Activated naive CD8-positive, alpha-beta T cell (primary cell): Measurements from ENCODE around the gene OXT.
A peak's percentile ranks its signal among the peaks of the same experiment; 100 is the strongest.
"Not testable (repeated sequence)": the region's sequence is repeated elsewhere in the genome, so short reads cannot be mapped to it uniquely, and the experiment has no call there.

Experiments
- H3K27ac Mint-ChIP-seq: one replicate; pipeline ENCODE4 v1.8.0; 2021; ENCODE audit warnings: mixed read lengths
- H3K27me3 Mint-ChIP-seq: one replicate; pipeline ENCODE4 v1.8.0; 2021; ENCODE audit warnings: mixed read lengths
- H3K36me3 Mint-ChIP-seq: one replicate; pipeline ENCODE4 v1.8.0; 2021; ENCODE audit warnings: mixed read lengths
- H3K4me1 Mint-ChIP-seq: one replicate; pipeline ENCODE4 v1.8.0; 2021; ENCODE audit warnings: low read depth, mixed read lengths
- H3K4me3 Mint-ChIP-seq: one replicate; pipeline ENCODE4 v1.8.0; 2021; ENCODE audit warnings: mild to moderate bottlenecking, mixed read lengths
- H3K9me3 Mint-ChIP-seq: one replicate; pipeline ENCODE4 v1.8.0; 2021; ENCODE audit warnings: low read depth, mixed read lengths

Gene OXT

GRCh38 chr20:3109350-3110302, 38.2 kb downstream of the OXT start:
- Mint-ChIP-seq H3K27me3 (no peaks in the 10 kb centered on the region), H3K4me3 (no peak overlapping the region), H3K27ac (no peak overlapping the region), H3K4me1 (peaks cover 2% of the 10 kb centered on the region), H3K36me3 (peaks cover 4% of the 10 kb centered on the region), H3K9me3 (no peaks in the 10 kb centered on the region)

DNA sequence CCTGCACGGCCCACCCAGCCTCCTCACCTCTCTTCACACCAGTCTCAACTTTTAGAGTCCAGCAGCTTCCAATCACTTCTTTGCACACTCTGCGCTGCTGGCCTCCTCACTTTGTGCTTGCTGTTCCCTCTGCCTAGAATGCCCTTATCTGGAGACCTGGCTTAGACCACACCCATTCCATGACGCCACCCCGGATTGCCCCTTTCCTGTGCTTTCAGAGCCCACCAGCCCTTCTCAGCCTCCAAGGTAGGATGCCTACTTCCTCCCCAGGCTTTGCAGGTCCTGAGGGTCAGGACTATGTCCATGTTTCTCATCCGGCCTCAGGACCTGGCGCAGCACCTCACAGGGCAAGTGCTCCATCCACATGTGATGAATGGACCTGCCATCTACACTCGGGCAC, 40.1 kb downstream of the OXT start:
- Mint-ChIP-seq H3K9me3 (no peaks in the 10 kb centered on the region), H3K4me3 (no peak overlapping the region), H3K27ac (no peak overlapping the region), H3K4me1 (peaks cover 12% of the 10 kb centered on the region), H3K36me3 (peaks cover 4% of the 10 kb centered on the region), H3K27me3 (no peaks in the 10 kb centered on the region)

- Mint-ChIP-seq H3K27me3 (no peaks in the 10 kb centered on the region), H3K4me3 (no peak overlapping the region), H3K27ac (no peak overlapping the region), H3K9me3 (no peaks in the 10 kb centered on the region), H3K4me1 (peaks cover 12% of the 10 kb centered on the region), H3K36me3 (peaks cover 4% of the 10 kb centered on the region)
These were observed 40.6 kb downstream of the OXT start for GRCh38 chr20:3111995-3112394.

DNA sequence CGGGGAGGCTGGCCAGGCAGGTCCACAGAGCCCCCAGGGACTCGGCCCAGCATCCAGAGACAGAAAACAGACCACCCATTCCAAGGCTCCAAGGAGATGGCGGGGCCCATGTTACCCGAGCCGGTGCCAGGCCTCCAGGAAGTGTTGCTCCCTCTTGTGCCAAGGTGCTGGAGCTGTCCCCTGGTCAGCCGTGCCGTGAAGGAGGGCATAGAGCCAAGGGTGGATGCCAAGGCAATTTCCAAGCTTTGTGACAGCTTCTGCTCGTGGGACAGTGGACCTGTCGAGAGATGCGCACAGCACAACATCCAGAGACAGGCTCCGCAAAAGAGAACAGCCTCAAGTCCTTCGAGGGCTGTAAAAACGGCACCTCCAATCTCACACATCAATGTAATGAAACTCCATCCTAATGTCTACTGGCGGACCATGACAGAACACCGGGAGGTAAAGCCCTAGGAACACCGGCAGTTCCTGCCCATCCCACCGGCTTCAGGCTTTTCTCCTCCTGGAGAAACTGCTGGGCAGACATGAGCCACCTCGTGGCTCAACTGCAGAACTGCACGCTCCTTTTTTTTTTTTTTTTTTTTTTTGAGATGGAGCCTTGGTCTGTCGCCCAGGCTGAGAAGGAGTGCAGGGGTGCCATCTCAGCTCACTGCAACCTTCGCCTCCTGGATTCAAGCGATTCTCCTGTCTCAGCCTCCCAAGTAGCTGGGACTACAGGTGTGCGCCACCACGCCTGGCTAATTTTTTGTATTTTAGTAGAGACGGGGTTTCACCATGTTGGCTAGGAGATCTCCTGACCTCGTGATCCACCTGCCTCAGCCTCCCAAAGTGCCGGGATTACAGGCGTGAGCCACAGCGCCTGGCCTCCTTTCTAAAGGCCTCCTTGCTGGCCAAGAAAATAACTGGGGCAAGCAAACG, 44.0 kb downstream of the OXT start:
- H3K9me3 Mint-ChIP-seq, result no peaks in the 10 kb centered on the region
- no peaks in the 10 kb centered on the region for H3K27me3 Mint-ChIP-seq
- H3K36me3 Mint-ChIP-seq, result peaks cover 7% of the 10 kb centered on the region
- no peak overlapping the region for H3K27ac Mint-ChIP-seq
- H3K4me3 Mint-ChIP-seq, result no peak overlapping the region
- peaks cover 24% of the 10 kb centered on the region for H3K4me1 Mint-ChIP-seq

DNA sequence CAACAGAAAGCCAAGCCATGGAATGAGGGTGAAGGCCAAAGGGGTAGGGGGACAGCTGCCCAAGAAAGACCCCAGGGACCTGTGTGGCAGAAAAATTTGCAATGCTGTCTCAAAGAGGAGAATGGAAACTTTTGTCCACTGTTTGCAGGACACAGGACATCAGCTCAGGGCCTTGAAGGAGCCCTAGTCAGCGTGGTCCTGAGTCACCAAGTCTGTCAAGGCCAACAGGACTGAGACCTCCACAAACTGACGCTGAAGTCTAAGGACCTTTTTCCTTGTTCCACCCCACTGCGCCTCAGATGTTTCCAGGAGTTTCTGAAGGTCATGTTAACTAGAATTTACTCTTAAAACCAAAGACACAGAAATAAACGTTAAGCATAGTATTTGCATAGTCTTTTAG, 44.9 kb downstream of the OXT start:
- Mint-ChIP-seq H3K36me3 (peaks cover 7% of the 10 kb centered on the region), H3K27me3 (no peaks in the 10 kb centered on the region), H3K4me3 (no peak overlapping the region), H3K4me1 (peaks cover 33% of the 10 kb centered on the region), H3K27ac (no peak overlapping the region), H3K9me3 (no peaks in the 10 kb centered on the region)

GRCh38 chr20:3117839-3118379, 46.5 kb downstream of the OXT start:
- H3K36me3 Mint-ChIP-seq, result peaks cover 10% of the 10 kb centered on the region
- not testable (repeated sequence) for H3K9me3 Mint-ChIP-seq, H3K4me3 Mint-ChIP-seq, H3K27me3 Mint-ChIP-seq
- H3K4me1 Mint-ChIP-seq, result peaks cover 48% of the 10 kb centered on the region
- peak overlapping the region; percentile 64 for H3K27ac Mint-ChIP-seq

- Mint-ChIP-seq H3K4me3 (no peak overlapping the region), H3K9me3 (no peaks in the 10 kb centered on the region), H3K27me3 (no peaks in the 10 kb centered on the region), H3K27ac (peak overlapping the region; percentile 59), H3K36me3 (peaks cover 9% of the 10 kb centered on the region), H3K4me1 (peaks cover 57% of the 10 kb centered on the region)
These were observed 47.6 kb downstream of the OXT start for GRCh38 chr20:3119044-3119443.

GRCh38 chr20:3121271-3121911, 50.0 kb downstream of the OXT start:
- Mint-ChIP-seq H3K27ac (peak overlapping the region; percentile 87), H3K36me3 (peaks cover 9% of the 10 kb centered on the region), H3K27me3 (no peaks in the 10 kb centered on the region), H3K4me3 (peak overlapping the region; percentile 70), H3K9me3 (no peaks in the 10 kb centered on the region), H3K4me1 (peaks cover 48% of the 10 kb centered on the region)
